ENCODE results near the gene OR6B1.

GRCh38 chr7:144032985-144033709 lies 33.0 kb downstream of the OR6B1 start:
- no peak for TF ChIP-seq CTCF (IDR thresholded peaks at IDR 0.05; ENCODE audit: borderline replicate concordance, extremely low read depth, low read length, poor library complexity, severe bottlenecking)
- no peak for TF ChIP-seq EZH2 (IDR thresholded peaks at IDR 0.05; ENCODE audit: borderline replicate concordance, low read depth, low read length, severe bottlenecking)
